Stomach (tissue), 9 donors: ENCODE results near the gene FLAD1. TPM values are rescaled to one million over a fixed set of nuclear protein-coding genes. Genes with fewer than 3 reads are reported as not detected.

ENCODE experiments used
- DNase-seq, 2 donors: peaks; one replicate each; pipeline versions ENCODE4 v3.0.0 to v3.0.0-alpha.2; 2013 to 2019
- H3K27ac ChIP-seq, 5 donors: fragments of 200-600 bp in 4 of 5; sonication (generic) in 4 of 5; one replicate each; pipeline ENCODE4 v1.5.1; 2013 to 2019; ENCODE audit warnings: mild to moderate bottlenecking in 1 of 5, moderate library complexity in 1 of 5
- H3K27me3 ChIP-seq, 3 donors: fragments of 200-600 bp; sonication (generic); one replicate each; pipeline ENCODE4 v1.5.1; 2017 to 2019; ENCODE audit warnings: mixed run types in 1 of 3
- H3K36me3 ChIP-seq, 4 donors: fragments of 200-600 bp; sonication (generic); 1 replicate in 3 of 4; 2 replicates in 1 of 4; pipeline ENCODE4 v1.5.1; 2016 to 2019
- H3K4me1 ChIP-seq, 4 donors: fragments of 200-600 bp; sonication (generic); one replicate each; pipeline ENCODE4 v1.5.1; 2016 to 2019
- H3K4me3 ChIP-seq, 4 donors: fragments of 200-600 bp; sonication (generic) in 3 of 4; one replicate each; pipeline ENCODE4 v1.5.1; 2016 to 2019; ENCODE audit warnings: mild to moderate bottlenecking in 1 of 4
- H3K9me3 ChIP-seq, 4 donors: fragments of 200-600 bp; sonication (generic); one replicate each; pipeline ENCODE4 v1.5.1; 2016 to 2019
- EP300 ChIP-seq: sonication (generic); formaldehyde crosslinking; IDR thresholded peaks from one replicate; pipeline ENCODE4 v1.6.1; 2017; ENCODE audit warnings: antibody characterized with exemption
- POLR2A ChIP-seq, 4 donors: fragments of 450-650 bp; IDR thresholded peaks; one replicate each; pipeline ENCODE4 v1.6.1; 2016; ENCODE audit warnings: antibody characterized with exemption in 4 of 4, control low read depth in 2 of 4, mild to moderate bottlenecking in 1 of 4, moderate library complexity in 1 of 4
- POLR2AphosphoS5 ChIP-seq, 3 donors: sonication (generic); formaldehyde crosslinking; IDR thresholded peaks; one replicate each; pipeline ENCODE4 v1.6.1; 2016; ENCODE audit warnings: antibody characterized with exemption in 3 of 3
- WGBS, 5 donors: extraction: QIAGEN DNeasy Blood & Tissue Kit in 3 of 5; methylation state at CpG; one replicate each; pipeline versions ENCODE4 v1.1.5 to v1.1.7; 2013 to 2018; 5-methylcytosine and 5-hydroxymethylcytosine counted together
- intact Hi-C: fragments of 100-400 bp; cut with DNase I; formaldehyde crosslinking; loops from one replicate; pipeline ENCODE4 v1.15.1; 2023; ENCODE audit warnings: low total_unique reads
- polyA plus RNA-seq, 3 donors: library from polyadenylated mRNA; stranded (reverse); fragments of 200-250 nt; gene quantifications; one replicate each; pipeline ENCODE4 v1.2.3, GENCODE V29; 2013
- total RNA-seq, 5 donors: library from RNA; depleted of rRNA; stranded (reverse); fragments of >200 nt; gene quantifications; one replicate each; pipeline versions ENCODE4 v1.1.0 to v1.2.3, GENCODE V29; 2014 to 2016
- TF ChIP-seq, protein P1 (sequence below), 7 experiments: fragments of 450-650 bp in 4 of 7; fragments of 200-600 bp in 3 of 7; sonication (generic) in 3 of 7; IDR thresholded peaks; one replicate each; pipeline ENCODE4 v1.5.1; 2016 to 2019; ENCODE audit warnings: antibody characterized with exemption in 7 of 7, control low read depth in 2 of 7, mild to moderate bottlenecking in 1 of 7
- donor health status: healthy with polysubstance abuse.
- donor health status: Bipolar disorder and iron deficiency.
- donor health status: healthy.

FLAD1 gene
- total and polyA plus RNA-seq, 8 donors: 14.1 to 76.5 (median 42.1) TPM

GRCh38 chr1:154945160-154945961 lies 37.8 kb upstream of the FLAD1 start:
- Histone ChIP-seq H3K4me1 (peaks cover 34 to 53% (median 44%) of the 10 kb centered on the region in 4 donors), H3K27me3 (no peaks in the 10 kb centered on the region), H3K36me3 (peaks cover 28 to 56% (median 51%) of the 10 kb centered on the region in 4 donors), H3K9me3 (no peaks in the 10 kb centered on the region), H3K4me3 (no peak overlapping the region), H3K27ac (peak overlapping the region in 2 of 5 donors; percentile 61 to 74)
- TF ChIP-seq, protein P1, sequence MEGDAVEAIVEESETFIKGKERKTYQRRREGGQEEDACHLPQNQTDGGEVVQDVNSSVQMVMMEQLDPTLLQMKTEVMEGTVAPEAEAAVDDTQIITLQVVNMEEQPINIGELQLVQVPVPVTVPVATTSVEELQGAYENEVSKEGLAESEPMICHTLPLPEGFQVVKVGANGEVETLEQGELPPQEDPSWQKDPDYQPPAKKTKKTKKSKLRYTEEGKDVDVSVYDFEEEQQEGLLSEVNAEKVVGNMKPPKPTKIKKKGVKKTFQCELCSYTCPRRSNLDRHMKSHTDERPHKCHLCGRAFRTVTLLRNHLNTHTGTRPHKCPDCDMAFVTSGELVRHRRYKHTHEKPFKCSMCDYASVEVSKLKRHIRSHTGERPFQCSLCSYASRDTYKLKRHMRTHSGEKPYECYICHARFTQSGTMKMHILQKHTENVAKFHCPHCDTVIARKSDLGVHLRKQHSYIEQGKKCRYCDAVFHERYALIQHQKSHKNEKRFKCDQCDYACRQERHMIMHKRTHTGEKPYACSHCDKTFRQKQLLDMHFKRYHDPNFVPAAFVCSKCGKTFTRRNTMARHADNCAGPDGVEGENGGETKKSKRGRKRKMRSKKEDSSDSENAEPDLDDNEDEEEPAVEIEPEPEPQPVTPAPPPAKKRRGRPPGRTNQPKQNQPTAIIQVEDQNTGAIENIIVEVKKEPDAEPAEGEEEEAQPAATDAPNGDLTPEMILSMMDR (IDR thresholded peaks at IDR 0.05): no peak
- TF ChIP-seq EP300 (no peak), POLR2A (IDR thresholded peaks at IDR 0.05) (no peak), POLR2AphosphoS5 (IDR thresholded peaks at IDR 0.05) (no peak)
- DNase-seq: no peak
- WGBS, 5 donors: 70 to 87% (median 82%) methylated on average over 9 to 15 of the region's 15 CpGs
- intact Hi-C loops: no loop called here

DNA sequence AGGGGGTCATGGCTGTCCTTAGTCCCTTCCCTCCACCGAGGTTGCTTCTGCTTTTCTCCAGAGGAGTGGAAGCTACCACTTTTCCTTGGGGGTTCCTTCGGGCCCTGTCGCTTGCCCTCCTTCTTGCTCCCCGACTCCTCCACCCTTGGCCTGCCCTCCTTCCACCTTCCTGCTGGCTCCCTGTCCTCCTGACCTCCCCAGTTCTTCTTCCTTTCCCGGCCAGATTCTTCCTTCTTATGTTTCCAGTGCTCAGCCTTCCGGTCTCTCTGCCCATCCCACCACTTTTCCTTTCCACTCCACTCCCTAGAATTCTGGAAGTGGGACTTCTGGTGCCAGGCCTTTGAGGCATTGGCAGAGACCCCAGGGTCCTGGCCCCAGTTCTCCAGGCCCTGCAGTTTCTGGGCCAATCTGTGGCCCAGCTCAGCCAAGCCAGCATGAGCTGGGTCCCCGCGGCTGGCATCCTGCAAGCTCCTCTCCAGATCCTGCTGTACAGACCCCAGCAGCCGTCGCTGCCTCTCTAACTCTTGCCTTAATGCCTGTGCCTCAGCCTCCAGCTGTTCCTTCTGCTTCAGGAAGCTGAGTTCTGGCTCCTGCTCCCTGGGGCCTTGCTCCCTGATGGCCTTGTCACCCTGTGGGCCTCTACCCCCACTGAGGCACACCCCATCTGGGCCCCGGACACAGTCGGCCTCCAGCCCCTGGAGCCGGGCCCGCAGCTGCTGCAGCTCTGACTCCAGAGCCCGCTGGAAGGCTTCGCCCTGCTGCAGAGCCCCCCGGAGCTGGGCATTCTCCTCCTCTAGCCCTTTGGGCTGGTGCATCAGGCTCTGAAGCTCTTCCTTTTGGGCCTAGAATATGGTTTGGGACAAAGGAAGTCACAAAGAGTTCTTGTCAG lies 36.9 kb upstream of the FLAD1 start:
- H3K4me1 ChIP-seq: peaks cover 31 to 52% (median 42%) of the 10 kb centered on the region in 4 donors
- 81 to 89% (median 85%) methylated on average over 16 to 17 of the region's 17 CpGs for WGBS, 5 donors
- TF ChIP-seq POLR2A (IDR thresholded peaks at IDR 0.05) (no peak), POLR2AphosphoS5 (IDR thresholded peaks at IDR 0.05) (no peak), EP300 (no peak)
- TF ChIP-seq, protein P1 (IDR thresholded peaks at IDR 0.05): no peak
- DNase-seq: no peak
- H3K36me3 ChIP-seq: peaks cover 33 to 64% (median 60%) of the 10 kb centered on the region in 4 donors
- intact Hi-C loops: no loop called here
- no peak overlapping the region for H3K4me3 ChIP-seq
- no peak overlapping the region for H3K27ac ChIP-seq
- no peaks in the 10 kb centered on the region for H3K9me3 ChIP-seq
- H3K27me3 ChIP-seq: no peaks in the 10 kb centered on the region

DNA sequence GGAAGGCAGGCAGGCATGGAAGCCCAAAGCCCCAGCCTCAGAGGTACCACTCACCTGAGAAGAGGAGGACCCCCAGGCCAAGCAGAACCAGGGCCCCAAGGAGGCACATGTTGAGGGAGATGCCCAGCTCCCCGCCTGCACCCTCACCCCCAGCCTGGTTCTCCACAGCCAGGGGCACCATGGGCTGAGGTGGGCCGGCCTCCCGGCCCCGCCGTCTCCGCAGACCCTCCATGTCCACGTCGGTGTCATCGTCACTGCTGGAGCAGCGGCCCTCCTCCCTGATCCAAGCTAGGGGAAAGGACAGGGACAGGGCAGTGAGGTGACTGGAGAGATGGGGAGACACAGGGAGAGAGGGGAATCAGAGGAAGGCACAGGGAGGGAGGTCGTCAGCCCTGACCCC lies 35.1 kb upstream of the FLAD1 start:
- H3K4me1 ChIP-seq: peaks cover 30 to 52% (median 42%) of the 10 kb centered on the region in 4 donors
- intact Hi-C loops: no loop called here
- no peak overlapping the region for H3K4me3 ChIP-seq
- no peak for DNase-seq
- no peak overlapping the region for H3K27ac ChIP-seq
- no peak for TF ChIP-seq POLR2A (IDR thresholded peaks at IDR 0.05)
- TF ChIP-seq, protein P1 (IDR thresholded peaks at IDR 0.05): no peak
- no peak for TF ChIP-seq EP300
- TF ChIP-seq POLR2AphosphoS5 (IDR thresholded peaks at IDR 0.05): no peak
- H3K9me3 ChIP-seq: no peaks in the 10 kb centered on the region
- H3K27me3 ChIP-seq: no peaks in the 10 kb centered on the region
- peaks cover 33 to 71% (median 67%) of the 10 kb centered on the region in 4 donors for H3K36me3 ChIP-seq
- WGBS, 5 donors: 93 to 98% (median 94%) methylated on average over 9 to 11 of the region's 11 CpGs
